A549 (cell line): Measurements from ENCODE around the gene RPL26. TPM values are rescaled to one million over a fixed set of nuclear protein-coding genes. Genes with fewer than 3 reads are reported as not detected.

Experiments
- ATAC-seq, 2 experiments: fragments of 200-7000 bp in 1 of 2; fragments of >200 bp in 1 of 2; cut with Nextera tagmentation in 1 of 2; cut with Tn5 transposase in 1 of 2; 3 replicates each; pipeline versions ENCODE4 v1.8.0 to v1.9.1; 2018 to 2020; ENCODE audit warnings: mild to moderate bottlenecking in 1 of 2, moderate library complexity in 1 of 2
- CTCF ChIA-PET: fragments of 300-600 bp; sonication (Branson Sonifier 250); formaldehyde crosslinking; extraction: SDS; loops from one replicate; lab custom pipeline; 2021; ENCODE audit warnings: antibody characterized with exemption, inconsistent platforms; lab: Yijun Ruan, JAX
- POLR2A ChIA-PET: fragments of 350-600 bp; formaldehyde crosslinking; extraction: SDS; loops from one replicate; lab custom pipeline; 2021; ENCODE audit warnings: antibody characterized with exemption, inconsistent platforms; lab: Yijun Ruan, JAX
- DNase-seq, 2 experiments: peaks; one replicate each; pipeline versions ENCODE4 v3.0.0 to v3.0.0-alpha.2; 2011 to 2016; ENCODE audit warnings: low read depth in 1 of 2, low spot score in 1 of 2
- FAIRE-seq: peaks from 2 replicates; lab custom pipeline; 2011; peaks lifted over from hg19 to GRCh38; lab: Jason Lieb, UNC
- H3K27ac ChIP-seq, 2 experiments: fragments of >200 bp; sonication (Bioruptor Twin); formaldehyde crosslinking; 3 replicates each; pipeline ENCODE4 v1.5.1; 2016 to 2017
- H3K4me1 ChIP-seq: fragments of >200 bp; sonication (Bioruptor Twin); formaldehyde crosslinking; 3 replicates; pipeline ENCODE4 v1.6.1; 2016
- H3K4me2 ChIP-seq: fragments of >200 bp; sonication (Bioruptor Twin); formaldehyde crosslinking; 3 replicates; pipeline ENCODE4 v1.6.1; 2016
- H3K4me3 ChIP-seq: fragments of >200 bp; sonication (Bioruptor Twin); formaldehyde crosslinking; 3 replicates; pipeline ENCODE4 v1.5.1; 2016
- H3K9me3 ChIP-seq: fragments of >200 bp; sonication (Bioruptor Twin); formaldehyde crosslinking; 3 replicates; pipeline ENCODE4 v1.6.1; 2016
- ATOH8 ChIP-seq: fragments of 250-450 bp; sonication (Bioruptor Pico); IDR thresholded peaks from 2 replicates; pipeline ENCODE4 v1.5.0; 2020; ENCODE audit warnings: low read depth, mild to moderate bottlenecking, moderate library complexity
- CEBPB ChIP-seq, 2 experiments: fragments of >200 bp in 1 of 2; sonication (Bioruptor Twin) in 1 of 2; formaldehyde crosslinking in 1 of 2; IDR thresholded peaks; 2 replicates each; pipeline ENCODE4 v1.6.1; 2012 to 2016
- E2F6 ChIP-seq: IDR thresholded peaks from 2 replicates; pipeline ENCODE4 v1.6.1; 2012; ENCODE audit warnings: low read depth, borderline replicate concordance
- ELK1 ChIP-seq: fragments of 150-350 bp; IDR thresholded peaks from 2 replicates; pipeline ENCODE4 v1.6.1; 2014; ENCODE audit warnings: low read depth, mild to moderate bottlenecking, low read length
- EP300 ChIP-seq, 2 experiments: fragments of >200 bp; sonication (Bioruptor Twin); formaldehyde crosslinking; IDR thresholded peaks; 2 replicates in 1 of 2; 3 replicates in 1 of 2; pipeline ENCODE4 v1.6.1; 2016 to 2017
- ESRRA ChIP-seq: fragments of 150-350 bp; IDR thresholded peaks from 2 replicates; pipeline ENCODE4 v1.6.1; 2014; ENCODE audit warnings: mild to moderate bottlenecking, low read length, borderline replicate concordance
- FOXS1 ChIP-seq: fragments of 250-450 bp; sonication (Bioruptor Pico); IDR thresholded peaks from 2 replicates; pipeline ENCODE4 v1.5.0; 2020; ENCODE audit warnings: mild to moderate bottlenecking, moderate library complexity
- HMGXB4 ChIP-seq: fragments of 250-450 bp; sonication (Bioruptor Pico); IDR thresholded peaks from 2 replicates; pipeline ENCODE4 v1.5.0; 2021; ENCODE audit warnings: mild to moderate bottlenecking, moderate library complexity, borderline replicate concordance
- HOXB5 ChIP-seq: fragments of 250-450 bp; sonication (Bioruptor Pico); IDR thresholded peaks from 2 replicates; pipeline ENCODE4 v1.5.0; 2020; ENCODE audit warnings: mild to moderate bottlenecking, moderate library complexity
- MYC ChIP-seq: IDR thresholded peaks from 2 replicates; pipeline ENCODE4 v1.6.1; 2012; ENCODE audit warnings: mild to moderate bottlenecking, inconsistent platforms, low read length, improper control_type of control experiment, borderline replicate concordance
- NR3C1 ChIP-seq: fragments of >200 bp; sonication (Bioruptor Twin); formaldehyde crosslinking; IDR thresholded peaks from 3 replicates; pipeline ENCODE4 v1.6.1; 2017
- PHF8 ChIP-seq: fragments of 200-600 bp; sonication (generic); IDR thresholded peaks from 2 replicates; pipeline ENCODE4 v1.6.1; 2016; ENCODE audit warnings: low read depth, mild to moderate bottlenecking, antibody characterized with exemption, moderate library complexity, borderline replicate concordance
- RAD21 ChIP-seq, 2 experiments: fragments of >200 bp in 1 of 2; sonication (Bioruptor Twin) in 1 of 2; formaldehyde crosslinking in 1 of 2; IDR thresholded peaks in 1 of 2; conservative IDR thresholded peaks in 1 of 2; 2 replicates in 1 of 2; 3 replicates in 1 of 2; pipeline ENCODE4 v1.6.1; 2012 to 2018; ENCODE audit warnings: inconsistent platforms in 1 of 2
- SREBF2 ChIP-seq: fragments of 450-650 bp; IDR thresholded peaks from 2 replicates; pipeline ENCODE4 v1.6.1; 2014; ENCODE audit warnings: mild to moderate bottlenecking, moderate library complexity
- ZC3H11A ChIP-seq: fragments of 450-650 bp; IDR thresholded peaks from 2 replicates; pipeline ENCODE4 v1.6.1; 2014; ENCODE audit warnings: antibody characterized with exemption, mild to moderate bottlenecking
- ZNF302 ChIP-seq: fragments of 250-450 bp; sonication (Bioruptor Pico); IDR thresholded peaks from 2 replicates; pipeline ENCODE4 v1.9.0; 2021; ENCODE audit warnings: inconsistent platforms, mild to moderate bottlenecking, moderate library complexity
- WGBS: methylation state at CpG from one replicate; pipeline ENCODE4 v1.1.6; 2017; ENCODE audit errors: missing lambda C conversion rate; 5-methylcytosine and 5-hydroxymethylcytosine counted together
- polyA plus RNA-seq, 4 experiments: library from polyadenylated mRNA; depleted of rRNA in 3 of 4; stranded (reverse); fragments of >200 nt; fragmentation: RNase III in 1 of 4; extraction: RNeasy Plus Mini Kit Qiagen cat#74134 plus additional on column Dnase treatment in 1 of 4; gene quantifications; 2 replicates in 3 of 4; 3 replicates in 1 of 4; pipeline ENCODE4 v1.2.3, GENCODE V29; 2011 to 2017

Gene RPL26
- polyA plus RNA-seq, 2 of the 4 experiments (the other 2 are of a cell fraction) = 5,521 to 7,141 TPM

- WGBS = 45% methylated on average over 9 of the region's 9 CpGs
- H3K27ac ChIP-seq = no peak overlapping the region
- no peak for FAIRE-seq
- ChIA-PET CTCF (interaction anchor here (0.7 to 9.3 kb wide), 8 partner anchors 9 to 394 kb away, joined by 3 to 71 read pairs (median 4); partner anchors contain the start of gene RPL26), POLR2A (interaction anchor here (1.3 kb wide), 1 partner anchor 8 kb away, joined by 5 read pairs; no protein-coding TSS in a partner anchor)
- DNase-seq = no peak
- no peaks in the 10 kb centered on the region for H3K9me3 ChIP-seq
- ATAC-seq = peak; percentile 16 to 19; a peak in 3 of 6 replicates
- TF ChIP-seq ESRRA (no peak), FOXS1 (CRISPR knock-in tag) (no peak), SREBF2 (no peak), ZC3H11A (no peak), MYC (no peak), EP300 (IDR thresholded peaks at IDR 0.05) (no peak), CEBPB (IDR thresholded peaks at IDR 0.05) (no peak), NR3C1 (no peak), PHF8 (no peak), ZNF302 (no peak)
- no peak overlapping the region for H3K4me3 ChIP-seq
- no peak overlapping the region for H3K4me2 ChIP-seq
- H3K4me1 ChIP-seq = peaks cover 6% of the 10 kb centered on the region; the same call in 1 of the 3 replicates
Observed at GRCh38 chr17:8391711-8392110, 8.7 kb upstream of the RPL26 start.

GRCh38 chr17:8387914-8388651 is 5.1 kb upstream of the RPL26 start:
- POLR2A ChIA-PET = no interaction called here

More at GRCh38 chr17:8387914-8388651, 5.1 kb upstream of the RPL26 start:
- no peak for ATAC-seq
- CTCF ChIA-PET = interaction anchor here (0.8 to 8.2 kb wide), 4 partner anchors 13 to 359 kb away, joined by 3 to 82 read pairs (median 4); no protein-coding TSS in a partner anchor
- H3K27ac ChIP-seq = no peak overlapping the region
- H3K9me3 ChIP-seq = no peaks in the 10 kb centered on the region
- TF ChIP-seq HOXB5 (CRISPR knock-in tag) = no peak
- no peak for TF ChIP-seq RAD21 (conservative IDR thresholded peaks at IDR 0.05 in 1 of 2, IDR thresholded peaks at IDR 0.05 in 1 of 2)
- no peak for TF ChIP-seq ELK1
- TF ChIP-seq E2F6 = no peak
- no peak for TF ChIP-seq HMGXB4 (CRISPR knock-in tag)
- no peak for TF ChIP-seq PHF8
- TF ChIP-seq ATOH8 (CRISPR knock-in tag) = no peak
- TF ChIP-seq, all 56 proteins: peak for 0
- FAIRE-seq (no peak), DNase-seq (no peak)
- Histone ChIP-seq H3K4me1 (peaks cover 18% of the 10 kb centered on the region), H3K4me3 (no peak overlapping the region), H3K4me2 (no peak overlapping the region)
- 87% methylated on average over 7 of the region's 7 CpGs for whole genome bisulfite sequencing
